SK-N-SH (cell line): Measurements from ENCODE around the gene CACNA2D3. TPM values are rescaled to one million over a fixed set of nuclear protein-coding genes. Genes with fewer than 3 reads are reported as not detected.

Experiments used
- CTCF ChIA-PET: fragments of 300-600, 350-600 bp; formaldehyde crosslinking; extraction: SDS; loops from one replicate; lab custom pipeline; 2021; lab: Yijun Ruan, JAX
- POLR2A ChIA-PET: fragments of 350-600 bp; sonication (Branson Sonifier 250); formaldehyde crosslinking; extraction: SDS; loops from one replicate; lab custom pipeline; 2020; ENCODE audit warnings: antibody characterized with exemption, inconsistent platforms; lab: Yijun Ruan, JAX
- DNase-seq: peaks from one replicate; pipeline ENCODE4 v3.0.0; 2012
- H2AFZ ChIP-seq: fragments of 200-600 bp; sonication (generic); 2 replicates; pipeline ENCODE4 v1.8.1; 2016; ENCODE audit warnings: antibody characterized with exemption, mild to moderate bottlenecking, low read depth
- H3F3A ChIP-seq: fragments of 200-600 bp; sonication (generic); replicated peaks from 2 replicates; pipeline ENCODE3; 2016; ENCODE audit warnings: antibody characterized with exemption, mild to moderate bottlenecking; ENCODE audit not compliant: insufficient read depth
- H3K27ac ChIP-seq, 2 experiments: fragments of 200-500 bp in 1 of 2; fragments of 200-600 bp in 1 of 2; sonication (Bioruptor generic) in 1 of 2; sonication (generic), shearing (Covaris generic) in 1 of 2; 2 replicates each; pipeline versions ENCODE4 v1.5.1 to v1.6.1; 2014 to 2016; ENCODE audit warnings: low read depth in 2 of 2, inconsistent platforms in 1 of 2, low read length in 1 of 2, mild to moderate bottlenecking in 1 of 2, mixed read lengths in 1 of 2
- H3K27me3 ChIP-seq: fragments of 200-600 bp; sonication (generic), shearing (Covaris generic); 2 replicates; pipeline ENCODE4 v1.6.1; 2016; ENCODE audit warnings: mixed run types; ENCODE audit not compliant: insufficient read depth
- H3K36me3 ChIP-seq, 2 experiments: fragments of 200-500 bp in 1 of 2; fragments of 200-600 bp in 1 of 2; sonication (Bioruptor generic) in 1 of 2; sonication (generic) in 1 of 2; replicated peaks in 1 of 2; 2 replicates each; pipeline versions ENCODE3 to v1.5.1; 2014 to 2016; ENCODE audit warnings: low read length in 1 of 2, mild to moderate bottlenecking in 1 of 2; ENCODE audit not compliant: insufficient read depth in 2 of 2, control insufficient read depth in 1 of 2
- H3K4me1 ChIP-seq, 2 experiments: fragments of 200-500 bp in 1 of 2; fragments of 200-600 bp in 1 of 2; sonication (Bioruptor generic) in 1 of 2; sonication (generic), shearing (Covaris generic) in 1 of 2; 2 replicates each; pipeline versions ENCODE4 v1.5.1 to v1.6.1; 2014 to 2016; ENCODE audit warnings: low read depth in 1 of 2, low read length in 1 of 2, mixed run types in 1 of 2; ENCODE audit not compliant: insufficient read depth in 2 of 2, control insufficient read depth in 1 of 2
- H3K4me2 ChIP-seq: fragments of 200-600 bp; sonication (generic), shearing (Covaris generic); 2 replicates; pipeline ENCODE4 v1.6.1; 2017; ENCODE audit warnings: mixed run types
- H3K4me3 ChIP-seq, 2 experiments: fragments of 200-500 bp in 1 of 2; fragments of 200-600 bp in 1 of 2; sonication (Bioruptor generic) in 1 of 2; sonication (generic), shearing (Covaris generic) in 1 of 2; 2 replicates each; pipeline versions ENCODE4 v1.5.1 to v1.8.1; 2014 to 2016; ENCODE audit warnings: low read depth in 2 of 2, inconsistent platforms in 1 of 2, low read length in 1 of 2, mild to moderate bottlenecking in 1 of 2, mixed read lengths in 1 of 2, moderate library complexity in 1 of 2
- H3K79me2 ChIP-seq: fragments of 200-600 bp; sonication (generic); 2 replicates; pipeline ENCODE4 v1.8.1; 2017; ENCODE audit warnings: mild to moderate bottlenecking; ENCODE audit not compliant: insufficient read depth
- H3K9ac ChIP-seq: fragments of 200-600 bp; sonication (generic); 2 replicates; pipeline ENCODE4 v1.6.1; 2017; ENCODE audit warnings: mixed run types
- H3K9me2 ChIP-seq: fragments of 200-600 bp; sonication (generic); 2 replicates; pipeline ENCODE4 v1.6.1; 2017; ENCODE audit warnings: mixed run types
- H3K9me3 ChIP-seq: fragments of 200-600 bp; sonication (generic); 2 replicates; pipeline ENCODE4 v1.6.1; 2017; ENCODE audit warnings: mixed run types, mild to moderate bottlenecking, moderate library complexity
- H4K20me1 ChIP-seq: fragments of 200-600 bp; sonication (generic); 2 replicates; pipeline ENCODE4 v1.6.1; 2017; ENCODE audit warnings: mild to moderate bottlenecking, mixed run types; ENCODE audit not compliant: insufficient read depth
- CTCF ChIP-seq: fragments of 200-600 bp; sonication (generic); IDR thresholded peaks from 2 replicates; pipeline ENCODE4 v1.6.1; 2017; ENCODE audit warnings: antibody characterized with exemption, mild to moderate bottlenecking, moderate library complexity
- EP300 ChIP-seq, 2 experiments: IDR thresholded peaks; 2 replicates each; pipeline versions ENCODE4 v1.4.0 to v1.6.1; 2012; ENCODE audit warnings: borderline replicate concordance in 1 of 2, low read depth in 1 of 2, low read length in 1 of 2
- EZH2phosphoT487 ChIP-seq: fragments of 200-600 bp; sonication (generic); IDR thresholded peaks from 2 replicates; pipeline ENCODE4 v1.6.1; 2017; ENCODE audit warnings: low read depth, mixed run types, mild to moderate bottlenecking, antibody characterized with exemption, moderate library complexity, borderline replicate concordance
- FOSL2 ChIP-seq: IDR thresholded peaks from 2 replicates; pipeline ENCODE4 v1.4.0; 2012; ENCODE audit warnings: low read depth, mild to moderate bottlenecking, moderate library complexity, borderline replicate concordance
- FOXJ3 ChIP-seq: sonication (generic); formaldehyde crosslinking; IDR thresholded peaks from 2 replicates; pipeline ENCODE4 v1.5.1; 2020; ENCODE audit warnings: mild to moderate bottlenecking, missing genetic modification reagents
- FOXM1 ChIP-seq: IDR thresholded peaks from 2 replicates; pipeline ENCODE4 v1.4.0; 2012; ENCODE audit warnings: low read depth, mild to moderate bottlenecking
- GABPA ChIP-seq: IDR thresholded peaks from 2 replicates; pipeline ENCODE4 v1.4.0; 2012; ENCODE audit warnings: low read depth, mild to moderate bottlenecking
- GATA2 ChIP-seq: sonication (generic); formaldehyde crosslinking; IDR thresholded peaks from 2 replicates; pipeline ENCODE4 v1.5.0; 2020; ENCODE audit warnings: mild to moderate bottlenecking, missing genetic modification reagents
- MXI1 ChIP-seq: IDR thresholded peaks from 2 replicates; pipeline ENCODE4 v1.6.1; 2012; ENCODE audit warnings: mild to moderate bottlenecking, low read depth, low read length, improper control_type of control experiment
- NRF1 ChIP-seq: IDR thresholded peaks from 2 replicates; pipeline ENCODE4 v1.6.1; 2012; ENCODE audit warnings: low read depth, mild to moderate bottlenecking, low read length
- PBX3 ChIP-seq: IDR thresholded peaks from 2 replicates; pipeline ENCODE4; 2012
- RFX5 ChIP-seq: IDR thresholded peaks from 2 replicates; pipeline ENCODE4 v1.6.1; 2012; ENCODE audit warnings: mild to moderate bottlenecking, improper control_type of control experiment, low read length
- RXRA ChIP-seq: IDR thresholded peaks from 2 replicates; pipeline ENCODE4 v1.4.0; 2012; ENCODE audit warnings: low read depth, mild to moderate bottlenecking, borderline replicate concordance
- SIN3A ChIP-seq: IDR thresholded peaks from 2 replicates; pipeline ENCODE4 v1.6.1; 2012; ENCODE audit warnings: low read depth, mild to moderate bottlenecking, low read length, moderate library complexity, borderline replicate concordance
- TAF1 ChIP-seq: IDR thresholded peaks from 2 replicates; pipeline ENCODE4 v1.6.1; 2012; ENCODE audit warnings: low read depth, mild to moderate bottlenecking, low read length, moderate library complexity, borderline replicate concordance
- TEAD4 ChIP-seq: IDR thresholded peaks from 2 replicates; pipeline ENCODE4 v1.4.0; 2012; ENCODE audit warnings: mild to moderate bottlenecking, borderline replicate concordance; ENCODE audit not compliant: insufficient read depth
- USF2 ChIP-seq: fragments of 150-350 bp; IDR thresholded peaks from 2 replicates; pipeline ENCODE4 v1.6.1; 2017; ENCODE audit warnings: antibody characterized with exemption, low read length, low read depth, borderline replicate concordance
- YY1 ChIP-seq: IDR thresholded peaks from 2 replicates; pipeline ENCODE4 v1.4.0; 2012; ENCODE audit warnings: low read depth, mild to moderate bottlenecking
- ZBTB33 ChIP-seq: IDR thresholded peaks from 2 replicates; pipeline ENCODE4 v1.4.0; 2012; ENCODE audit warnings: low read depth, borderline replicate concordance
- WGBS: methylation state at CpG from one replicate; pipeline ENCODE4 v1.1.6; 2017; ENCODE audit warnings: low lambda C conversion rate; 5-methylcytosine and 5-hydroxymethylcytosine counted together
- polyA plus RNA-seq, 3 experiments: library from polyadenylated mRNA; depleted of rRNA; stranded (reverse); fragments of >200 nt; gene quantifications; 2 replicates each; pipeline ENCODE4 v1.2.3, GENCODE V29; 2012

CACNA2D3 gene
- polyA plus RNA-seq, 1 of the 3 experiments (the other 2 are of a cell fraction): 0.15 TPM

- Histone ChIP-seq H3K79me2 (no peaks in the 10 kb centered on the region), H3K27ac (no peak overlapping the region), H3K9ac (no peak overlapping the region), H2AFZ (no peak overlapping the region), H3K36me3 (no peaks in the 10 kb centered on the region), H3K4me1 (no peaks in the 10 kb centered on the region), H3K9me2 (no peaks in the 10 kb centered on the region), H3K27me3 (no peaks in the 10 kb centered on the region), H4K20me1 (no peaks in the 10 kb centered on the region), H3K9me3 (no peaks in the 10 kb centered on the region), H3F3A (no peaks in the 10 kb centered on the region), H3K4me3 (no peak overlapping the region), H3K4me2 (no peak overlapping the region)
- no peak for DNase-seq
- 10% methylated on average over 2 of the region's 2 CpGs for WGBS
- ChIA-PET POLR2A (no interaction called here), CTCF (interaction anchor here (0.5 kb wide), 1 partner anchor 19 kb away, joined by 3 read pairs; no protein-coding TSS in a partner anchor)
- TF ChIP-seq GATA2 (CRISPR knock-in tag) (no peak), EP300 (IDR thresholded peaks at IDR 0.05; ENCODE audit: borderline replicate concordance in 1 of 2, low read depth in 1 of 2, low read length in 1 of 2) (no peak), RFX5 (no peak), GABPA (no peak), RXRA (no peak), FOXJ3 (CRISPR knock-in tag) (no peak)
Observed at GRCh38 chr3:54593653-54594052, 471.3 kb downstream of the CACNA2D3 start.

GRCh38 chr3:54596087-54596486 is 473.7 kb downstream of the CACNA2D3 start:
- Histone ChIP-seq H3K9me2 (no peaks in the 10 kb centered on the region), H3K9me3 (no peaks in the 10 kb centered on the region), H4K20me1 (no peaks in the 10 kb centered on the region), H2AFZ (no peak overlapping the region), H3K27me3 (no peaks in the 10 kb centered on the region), H3K36me3 (no peaks in the 10 kb centered on the region), H3K79me2 (no peaks in the 10 kb centered on the region), H3K4me1 (peaks cover 0 to 10% of the 10 kb centered on the region in 2 experiments; a peak in 1 of 4 replicates), H3K9ac (no peak overlapping the region), H3F3A (no peaks in the 10 kb centered on the region), H3K27ac (no peak overlapping the region), H3K4me3 (no peak overlapping the region), H3K4me2 (no peak overlapping the region)
- 42% methylated on average over 4 of the region's 4 CpGs for WGBS
- DNase-seq: no peak
- ChIA-PET CTCF (interaction anchor here (1.7 kb wide), 1 partner anchor 22 kb away, joined by 5 read pairs; no protein-coding TSS in a partner anchor), POLR2A (no interaction called here)
- TF ChIP-seq ZBTB33 (no peak), EP300 (IDR thresholded peaks at IDR 0.05; ENCODE audit: borderline replicate concordance in 1 of 2, low read depth in 1 of 2, low read length in 1 of 2) (no peak), RFX5 (no peak), TEAD4 (no peak), FOSL2 (no peak), USF2 (no peak), MXI1 (no peak), TAF1 (no peak), FOXM1 (no peak), PBX3 (no peak), EZH2phosphoT487 (no peak), NRF1 (no peak), CTCF (no peak), FOXJ3 (CRISPR knock-in tag) (no peak), YY1 (no peak), SIN3A (no peak)
